ENCODE data around the gene RANBP1. TPM values are rescaled to one million over a fixed set of nuclear protein-coding genes. Genes with fewer than 3 reads are reported as not detected.

RANBP1 gene
- total RNA-seq, 4 donors from 2014 or later, result 135 to 238 (median 176) TPM

GRCh38 chr22:20109411-20110358 lies 6.2 kb upstream of the RANBP1 start:
- peaks cover 0 to 26% (median 8%) of the 10 kb centered on the region in 4 donors for H3K4me1 ChIP-seq
- 78 to 88% methylated on average over 10 to 22 of the region's 23 CpGs for WGBS, 2 donors
- no peak for TF ChIP-seq POLR2A (IDR thresholded peaks at IDR 0.05)
- TF ChIP-seq CTCF (IDR thresholded peaks at IDR 0.05), result no peak
- TF ChIP-seq EP300 (IDR thresholded peaks at IDR 0.05), result no peak
- peaks cover 0 to 100% (median 38%) of the 10 kb centered on the region in 3 donors for H3K36me3 ChIP-seq
- H3K27me3 ChIP-seq, result no peaks in the 10 kb centered on the region
- DNase-seq (ENCODE audit: low spot score in 2 of 2), result no peak
- no peak overlapping the region for H3K4me3 ChIP-seq
- no peaks in the 10 kb centered on the region for H3K9me3 ChIP-seq
- H3K27ac ChIP-seq, result no peak overlapping the region

- Histone ChIP-seq H3K9me3 (no peaks in the 10 kb centered on the region), H3K27me3 (no peaks in the 10 kb centered on the region), H3K27ac (no peak overlapping the region), H3K4me3 (no peak overlapping the region), H3K4me1 (peaks cover 0 to 34% (median 8%) of the 10 kb centered on the region in 4 donors), H3K36me3 (peaks cover 0 to 100% (median 38%) of the 10 kb centered on the region in 3 donors)
- TF ChIP-seq POLR2A (IDR thresholded peaks at IDR 0.05) (no peak), CTCF (IDR thresholded peaks at IDR 0.05) (no peak)
- 87 to 89% methylated on average over 9 of the region's 9 CpGs for WGBS, 2 donors
- DNase-seq (ENCODE audit: low spot score in 2 of 2), result no peak
Measured at GRCh38 chr22:20110359-20110985, 5.4 kb upstream of the RANBP1 start.

GRCh38 chr22:20111045-20111688 lies 4.7 kb upstream of the RANBP1 start:
- no peak for DNase-seq (ENCODE audit: low spot score in 2 of 2)
- H3K4me3 ChIP-seq, result no peak overlapping the region
- H3K9me3 ChIP-seq, result no peaks in the 10 kb centered on the region
- H3K27me3 ChIP-seq, result no peaks in the 10 kb centered on the region
- TF ChIP-seq EP300 (IDR thresholded peaks at IDR 0.05) (no peak), POLR2A (IDR thresholded peaks at IDR 0.05) (no peak), CTCF (IDR thresholded peaks at IDR 0.05) (no peak)
- 59% methylated on average over 13 to 14 of the region's 14 CpGs for WGBS, 2 donors
- H3K36me3 ChIP-seq, result peaks cover 0 to 99% (median 35%) of the 10 kb centered on the region in 3 donors
- peaks cover 0 to 40% (median 15%) of the 10 kb centered on the region in 4 donors for H3K4me1 ChIP-seq
- no peak overlapping the region for H3K27ac ChIP-seq

GRCh38 chr22:20111689-20112622 lies 3.9 kb upstream of the RANBP1 start:
- Histone ChIP-seq H3K9me3 (no peaks in the 10 kb centered on the region), H3K4me1 (peaks cover 0 to 45% (median 19%) of the 10 kb centered on the region in 4 donors), H3K4me3 (no peak overlapping the region), H3K27me3 (no peaks in the 10 kb centered on the region), H3K27ac (peak overlapping the region in 1 of 4 donors; percentile 60), H3K36me3 (peaks cover 0 to 91% (median 29%) of the 10 kb centered on the region in 3 donors)
- TF ChIP-seq CTCF (IDR thresholded peaks at IDR 0.05) (no peak), POLR2A (IDR thresholded peaks at IDR 0.05) (no peak), EP300 (IDR thresholded peaks at IDR 0.05) (no peak)
- DNase-seq (ENCODE audit: low spot score in 2 of 2), result no peak
- WGBS, 2 donors, result 45 to 47% methylated on average over 2 to 6 of the region's 7 CpGs

Data from tibial nerve (tissue), 4 donors.